Ishikawa (cell line): Measurements from ENCODE around the gene OGT.

Experiments used
- TAF1 ChIP-seq: IDR thresholded peaks from 2 replicates; pipeline ENCODE4 v1.6.1; 2012; ENCODE audit warnings: low read depth, mild to moderate bottlenecking
- TCF12 ChIP-seq: IDR thresholded peaks from 2 replicates; pipeline ENCODE4 v1.6.1; 2012; ENCODE audit warnings: low read depth
- TF ChIP-seq, protein P1 (sequence below): IDR thresholded peaks from 2 replicates; pipeline ENCODE4 v1.6.1; 2012; ENCODE audit warnings: low read depth, mild to moderate bottlenecking

DNA sequence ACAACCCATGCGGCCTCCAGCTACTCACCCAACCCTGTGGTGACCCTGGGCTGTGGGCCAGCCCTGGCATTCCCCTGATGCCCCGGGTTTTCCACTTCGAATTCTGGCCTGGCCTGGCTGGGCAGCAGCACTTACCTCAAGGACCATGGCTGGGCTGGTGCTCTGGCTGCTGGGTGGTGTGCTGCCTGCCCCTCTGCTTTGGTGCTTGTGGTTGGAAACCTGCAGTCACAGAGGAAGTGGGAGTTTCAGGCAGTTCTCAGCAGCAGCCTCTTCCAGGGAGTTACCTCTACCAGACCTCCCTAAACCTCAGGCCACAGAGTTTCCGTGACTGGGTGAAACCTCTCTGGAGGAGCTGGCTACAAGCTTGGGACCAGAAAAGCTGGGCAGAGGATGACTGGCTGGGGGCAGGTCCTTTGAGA is 85.4 kb downstream of the OGT start, which contains the start of gene CXCR3:
- no peak for TF ChIP-seq TAF1
- TF ChIP-seq, protein P1, sequence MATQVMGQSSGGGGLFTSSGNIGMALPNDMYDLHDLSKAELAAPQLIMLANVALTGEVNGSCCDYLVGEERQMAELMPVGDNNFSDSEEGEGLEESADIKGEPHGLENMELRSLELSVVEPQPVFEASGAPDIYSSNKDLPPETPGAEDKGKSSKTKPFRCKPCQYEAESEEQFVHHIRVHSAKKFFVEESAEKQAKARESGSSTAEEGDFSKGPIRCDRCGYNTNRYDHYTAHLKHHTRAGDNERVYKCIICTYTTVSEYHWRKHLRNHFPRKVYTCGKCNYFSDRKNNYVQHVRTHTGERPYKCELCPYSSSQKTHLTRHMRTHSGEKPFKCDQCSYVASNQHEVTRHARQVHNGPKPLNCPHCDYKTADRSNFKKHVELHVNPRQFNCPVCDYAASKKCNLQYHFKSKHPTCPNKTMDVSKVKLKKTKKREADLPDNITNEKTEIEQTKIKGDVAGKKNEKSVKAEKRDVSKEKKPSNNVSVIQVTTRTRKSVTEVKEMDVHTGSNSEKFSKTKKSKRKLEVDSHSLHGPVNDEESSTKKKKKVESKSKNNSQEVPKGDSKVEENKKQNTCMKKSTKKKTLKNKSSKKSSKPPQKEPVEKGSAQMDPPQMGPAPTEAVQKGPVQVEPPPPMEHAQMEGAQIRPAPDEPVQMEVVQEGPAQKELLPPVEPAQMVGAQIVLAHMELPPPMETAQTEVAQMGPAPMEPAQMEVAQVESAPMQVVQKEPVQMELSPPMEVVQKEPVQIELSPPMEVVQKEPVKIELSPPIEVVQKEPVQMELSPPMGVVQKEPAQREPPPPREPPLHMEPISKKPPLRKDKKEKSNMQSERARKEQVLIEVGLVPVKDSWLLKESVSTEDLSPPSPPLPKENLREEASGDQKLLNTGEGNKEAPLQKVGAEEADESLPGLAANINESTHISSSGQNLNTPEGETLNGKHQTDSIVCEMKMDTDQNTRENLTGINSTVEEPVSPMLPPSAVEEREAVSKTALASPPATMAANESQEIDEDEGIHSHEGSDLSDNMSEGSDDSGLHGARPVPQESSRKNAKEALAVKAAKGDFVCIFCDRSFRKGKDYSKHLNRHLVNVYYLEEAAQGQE: no peak
- TF ChIP-seq TCF12: no peak
